ENCODE results near the gene CYTH2.
A peak's percentile ranks its signal among the peaks of the same experiment; 100 is the strongest.

CYTH2 gene

GRCh38 chr19:48513289-48514122, 44.3 kb downstream of the CYTH2 start:
- TF ChIP-seq EZH2 (IDR thresholded peaks at IDR 0.05; ENCODE audit: borderline replicate concordance, low read depth, low read length, severe bottlenecking) (no peak), CTCF (IDR thresholded peaks at IDR 0.05; ENCODE audit: borderline replicate concordance, extremely low read depth, low read length, poor library complexity, severe bottlenecking) (no peak)
- peak overlapping the region; percentile 70 for H3K27ac ChIP-seq (ENCODE audit: low read length)
- H4K20me1 ChIP-seq (ENCODE audit: insufficient read depth, low read length) = no peaks in the 10 kb centered on the region
- ATAC-seq (ENCODE audit: insufficient read depth, low read depth) (peak; percentile 95), DNase-seq (peak; percentile 83)
- H3K9ac ChIP-seq (ENCODE audit: low read depth, low read length) = peak overlapping the region; percentile 71
- H3K27me3 ChIP-seq (ENCODE audit: insufficient read depth, low read length, poor library complexity) = no peaks in the 10 kb centered on the region
- H3K4me1 ChIP-seq (ENCODE audit: insufficient read depth, low read length) = peaks cover 28% of the 10 kb centered on the region
- no peaks in the 10 kb centered on the region for H3K9me3 ChIP-seq (ENCODE audit: insufficient read depth, low read length, severe bottlenecking)
- no peaks in the 10 kb centered on the region for H3K36me3 ChIP-seq (ENCODE audit: insufficient read depth, low read length)
- peak overlapping the region; percentile 96 for H3K4me2 ChIP-seq (ENCODE audit: insufficient read depth, low read length)
- H3K4me3 ChIP-seq (ENCODE audit: low read depth in 1 of 2, low read length in 2 of 2) = peak overlapping the region; percentile 58 to 81
- no peaks in the 10 kb centered on the region for H3K79me2 ChIP-seq (ENCODE audit: insufficient read depth, low read length)
- peak overlapping the region; percentile 98 for H2AFZ ChIP-seq (ENCODE audit: low read depth, low read length)

GRCh38 chr19:48514123-48514458, 44.9 kb downstream of the CYTH2 start:
- TF ChIP-seq EZH2 (IDR thresholded peaks at IDR 0.05; ENCODE audit: borderline replicate concordance, low read depth, low read length, severe bottlenecking) (no peak), CTCF (IDR thresholded peaks at IDR 0.05; ENCODE audit: borderline replicate concordance, extremely low read depth, low read length, poor library complexity, severe bottlenecking) (no peak)
- Histone ChIP-seq H3K4me3 (ENCODE audit: low read depth in 1 of 2, low read length in 2 of 2) (peak overlapping the region in 1 of 2 experiments; percentile 81; a peak in 2 of 4 replicates), H3K27me3 (ENCODE audit: insufficient read depth, low read length, poor library complexity) (no peaks in the 10 kb centered on the region), H3K36me3 (ENCODE audit: insufficient read depth, low read length) (no peaks in the 10 kb centered on the region), H3K79me2 (ENCODE audit: insufficient read depth, low read length) (no peaks in the 10 kb centered on the region), H3K4me1 (ENCODE audit: insufficient read depth, low read length) (peaks cover 28% of the 10 kb centered on the region), H4K20me1 (ENCODE audit: insufficient read depth, low read length) (no peaks in the 10 kb centered on the region), H3K4me2 (ENCODE audit: insufficient read depth, low read length) (peak overlapping the region; percentile 96), H2AFZ (ENCODE audit: low read depth, low read length) (peak overlapping the region; percentile 98), H3K9ac (ENCODE audit: low read depth, low read length) (peak overlapping the region; percentile 71; the same call in 1 of the 2 replicates), H3K9me3 (ENCODE audit: insufficient read depth, low read length, severe bottlenecking) (no peaks in the 10 kb centered on the region), H3K27ac (ENCODE audit: low read length) (no peak overlapping the region; the same call in 1 of the 2 replicates)
- no peak for ATAC-seq (ENCODE audit: insufficient read depth, low read depth)
- DNase-seq = no peak

GRCh38 chr19:48516536-48516935, 47.4 kb downstream of the CYTH2 start:
- no peak overlapping the region for H2AFZ ChIP-seq (ENCODE audit: low read depth, low read length)
- H3K9me3 ChIP-seq (ENCODE audit: insufficient read depth, low read length, severe bottlenecking) = no peaks in the 10 kb centered on the region
- H3K4me2 ChIP-seq (ENCODE audit: insufficient read depth, low read length) = no peak overlapping the region
- H3K36me3 ChIP-seq (ENCODE audit: insufficient read depth, low read length) = no peaks in the 10 kb centered on the region
- ATAC-seq (ENCODE audit: insufficient read depth, low read depth) = no peak
- no peaks in the 10 kb centered on the region for H4K20me1 ChIP-seq (ENCODE audit: insufficient read depth, low read length)
- DNase-seq = no peak
- TF ChIP-seq EZH2 (IDR thresholded peaks at IDR 0.05; ENCODE audit: borderline replicate concordance, low read depth, low read length, severe bottlenecking) = no peak
- TF ChIP-seq CTCF (IDR thresholded peaks at IDR 0.05; ENCODE audit: borderline replicate concordance, extremely low read depth, low read length, poor library complexity, severe bottlenecking) = no peak
- H3K79me2 ChIP-seq (ENCODE audit: insufficient read depth, low read length) = no peaks in the 10 kb centered on the region
- no peak overlapping the region for H3K27ac ChIP-seq (ENCODE audit: low read length)
- H3K27me3 ChIP-seq (ENCODE audit: insufficient read depth, low read length, poor library complexity) = no peaks in the 10 kb centered on the region
- no peak overlapping the region for H3K9ac ChIP-seq (ENCODE audit: low read depth, low read length)
- peaks cover 26% of the 10 kb centered on the region for H3K4me1 ChIP-seq (ENCODE audit: insufficient read depth, low read length)
- no peak overlapping the region for H3K4me3 ChIP-seq (ENCODE audit: low read depth in 1 of 2, low read length in 2 of 2)
